Adrenal gland (tissue), 5 donors: ENCODE measurements around the gene SUMO2.
"Not testable (repeated sequence)": the region's sequence is repeated elsewhere in the genome, so short reads cannot be mapped to it uniquely, and the experiment has no call there.

ENCODE experiments used
- POLR2A ChIP-seq, 2 donors: fragments of 450-650 bp; IDR thresholded peaks; one replicate each; pipeline ENCODE4 v1.6.1; 2017; ENCODE audit warnings: antibody characterized with exemption in 2 of 2, mild to moderate bottlenecking in 2 of 2, moderate library complexity in 1 of 2
- TF ChIP-seq, protein P1 (sequence below), 6 experiments: fragments of 450-650 bp in 4 of 6; fragments of 200-600 bp in 2 of 6; sonication (generic) in 1 of 6; IDR thresholded peaks; 1 replicate in 5 of 6; 2 replicates in 1 of 6; pipeline versions ENCODE4 v1.5.1 to v1.8.0; 2016 to 2021; ENCODE audit warnings: antibody characterized with exemption in 6 of 6, mild to moderate bottlenecking in 2 of 6, moderate library complexity in 1 of 6
- donor health status: DM: no; HTN: no; CAD: no.

DNA sequence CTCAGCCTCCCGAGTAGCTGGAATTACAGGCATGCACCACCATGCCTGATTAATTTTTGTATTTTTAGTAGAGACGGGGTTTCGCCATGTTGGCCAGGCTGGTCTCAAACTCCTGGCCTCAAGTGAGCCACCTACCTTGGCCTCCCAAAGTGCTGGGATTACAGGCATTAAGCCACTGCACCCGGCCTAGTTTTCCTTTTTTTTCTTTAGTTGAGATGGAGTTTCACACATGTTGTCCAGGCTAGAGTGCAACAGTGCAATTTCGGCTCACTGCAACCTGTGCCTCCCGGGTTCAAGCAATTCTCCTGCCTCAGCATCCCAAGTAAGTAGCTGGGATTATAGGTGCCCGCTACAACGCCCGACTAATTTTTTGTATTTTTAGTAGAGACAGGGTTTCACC is 45.0 kb downstream of the SUMO2 start:
- TF ChIP-seq, protein P1, sequence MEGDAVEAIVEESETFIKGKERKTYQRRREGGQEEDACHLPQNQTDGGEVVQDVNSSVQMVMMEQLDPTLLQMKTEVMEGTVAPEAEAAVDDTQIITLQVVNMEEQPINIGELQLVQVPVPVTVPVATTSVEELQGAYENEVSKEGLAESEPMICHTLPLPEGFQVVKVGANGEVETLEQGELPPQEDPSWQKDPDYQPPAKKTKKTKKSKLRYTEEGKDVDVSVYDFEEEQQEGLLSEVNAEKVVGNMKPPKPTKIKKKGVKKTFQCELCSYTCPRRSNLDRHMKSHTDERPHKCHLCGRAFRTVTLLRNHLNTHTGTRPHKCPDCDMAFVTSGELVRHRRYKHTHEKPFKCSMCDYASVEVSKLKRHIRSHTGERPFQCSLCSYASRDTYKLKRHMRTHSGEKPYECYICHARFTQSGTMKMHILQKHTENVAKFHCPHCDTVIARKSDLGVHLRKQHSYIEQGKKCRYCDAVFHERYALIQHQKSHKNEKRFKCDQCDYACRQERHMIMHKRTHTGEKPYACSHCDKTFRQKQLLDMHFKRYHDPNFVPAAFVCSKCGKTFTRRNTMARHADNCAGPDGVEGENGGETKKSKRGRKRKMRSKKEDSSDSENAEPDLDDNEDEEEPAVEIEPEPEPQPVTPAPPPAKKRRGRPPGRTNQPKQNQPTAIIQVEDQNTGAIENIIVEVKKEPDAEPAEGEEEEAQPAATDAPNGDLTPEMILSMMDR (IDR thresholded peaks at IDR 0.05) = not testable (repeated sequence)
- not testable (repeated sequence) for TF ChIP-seq POLR2A (IDR thresholded peaks at IDR 0.05)
